Progenitor cell of endocrine pancreas (in vitro differentiated cells): ENCODE measurements around the gene COL4A6. TPM values are rescaled to one million over a fixed set of nuclear protein-coding genes. Genes with fewer than 3 reads are reported as not detected.
A peak's percentile ranks its signal among the peaks of the same experiment; 100 is the strongest.

Experiments
- DNase-seq: peaks from one replicate; pipeline ENCODE4 v3.0.0; 2021; ENCODE audit warnings: low spot score; ENCODE audit not compliant: unreplicated experiment
- H3K27ac Mint-ChIP-seq: 2 replicates; pipeline ENCODE4 v1.8.0; 2021; ENCODE audit warnings: mild to moderate bottlenecking, moderate library complexity, mixed read lengths
- H3K27me3 Mint-ChIP-seq: 2 replicates; pipeline ENCODE4 v1.8.0; 2021; ENCODE audit warnings: mixed read lengths
- H3K36me3 Mint-ChIP-seq: 2 replicates; pipeline ENCODE4 v1.8.0; 2022; ENCODE audit warnings: mixed read lengths; ENCODE audit not compliant: insufficient read depth
- H3K4me1 Mint-ChIP-seq: 2 replicates; pipeline ENCODE4 v1.8.0; 2021; ENCODE audit warnings: low read depth, mixed read lengths
- H3K4me3 Mint-ChIP-seq: 2 replicates; pipeline ENCODE4 v1.8.0; 2021; ENCODE audit warnings: low read depth, mild to moderate bottlenecking, moderate library complexity, mixed read lengths
- H3K9me3 Mint-ChIP-seq: 2 replicates; pipeline ENCODE4 v1.8.0; 2021; ENCODE audit warnings: low read depth, mixed read lengths
- CTCF ChIP-seq: fragments of 200-600 bp; sonication (generic); IDR thresholded peaks from one replicate; pipeline ENCODE4 v1.5.0; 2021; ENCODE audit warnings: antibody characterized with exemption, mild to moderate bottlenecking; ENCODE audit not compliant: unreplicated experiment
- total RNA-seq: library from RNA; stranded (reverse); gene quantifications from 2 replicates; pipeline ENCODE4 v1.2.1, GENCODE V29; 2021

COL4A6 gene
- total RNA-seq, 1 donor from 2014 or later, result 66.6 TPM

- Mint-ChIP-seq H3K27ac (peak overlapping the region; percentile 30), H3K4me3 (no peak overlapping the region), H3K9me3 (no peaks in the 10 kb centered on the region), H3K4me1 (peaks cover 4% of the 10 kb centered on the region), H3K27me3 (no peaks in the 10 kb centered on the region), H3K36me3 (peaks cover 4% of the 10 kb centered on the region)
- DNase-seq, result peak; percentile 14
- peak; percentile 82 for TF ChIP-seq CTCF
These were observed 213.2 kb downstream of the COL4A6 start for GRCh38 chrX:108224727-108225621.

GRCh38 chrX:108224218-108224617 is 214.0 kb downstream of the COL4A6 start:
- Mint-ChIP-seq H3K27me3 (no peaks in the 10 kb centered on the region), H3K4me3 (no peak overlapping the region), H3K27ac (no peak overlapping the region), H3K36me3 (peaks cover 7% of the 10 kb centered on the region), H3K4me1 (peaks cover 4% of the 10 kb centered on the region), H3K9me3 (no peaks in the 10 kb centered on the region)
- no peak for DNase-seq
- no peak for TF ChIP-seq CTCF

GRCh38 chrX:108223585-108223984 is 214.6 kb downstream of the COL4A6 start:
- DNase-seq, result no peak
- peaks cover 12% of the 10 kb centered on the region for H3K36me3 Mint-ChIP-seq
- no peaks in the 10 kb centered on the region for H3K9me3 Mint-ChIP-seq
- H3K4me3 Mint-ChIP-seq, result no peak overlapping the region
- H3K4me1 Mint-ChIP-seq, result peaks cover 4% of the 10 kb centered on the region
- no peak for TF ChIP-seq CTCF
- H3K27me3 Mint-ChIP-seq, result no peaks in the 10 kb centered on the region
- H3K27ac Mint-ChIP-seq, result no peak overlapping the region

GRCh38 chrX:108221301-108221864 is 216.8 kb downstream of the COL4A6 start:
- H3K4me3 Mint-ChIP-seq, result no peak overlapping the region
- peaks cover 17% of the 10 kb centered on the region for H3K36me3 Mint-ChIP-seq
- peaks cover 17% of the 10 kb centered on the region for H3K4me1 Mint-ChIP-seq
- no peak for DNase-seq
- no peaks in the 10 kb centered on the region for H3K9me3 Mint-ChIP-seq
- no peak overlapping the region for H3K27ac Mint-ChIP-seq
- no peak for TF ChIP-seq CTCF
- no peaks in the 10 kb centered on the region for H3K27me3 Mint-ChIP-seq

GRCh38 chrX:108219949-108220601 is 218.1 kb downstream of the COL4A6 start:
- H3K4me1 Mint-ChIP-seq, result peaks cover 20% of the 10 kb centered on the region
- H3K4me3 Mint-ChIP-seq, result no peak overlapping the region
- H3K36me3 Mint-ChIP-seq, result peaks cover 17% of the 10 kb centered on the region
- H3K27ac Mint-ChIP-seq, result peak overlapping the region; percentile 77
- no peaks in the 10 kb centered on the region for H3K9me3 Mint-ChIP-seq
- H3K27me3 Mint-ChIP-seq, result no peaks in the 10 kb centered on the region
- no peak for DNase-seq
- no peak for TF ChIP-seq CTCF
